ENCODE data around the gene GNAQ.

GNAQ gene

GRCh38 chr9:77810637-77811119 lies 220.9 kb downstream of the GNAQ start:
- TF ChIP-seq CTCF (IDR thresholded peaks at IDR 0.05; ENCODE audit: low read length, missing control alignments): no peak
- H3K4me3 ChIP-seq (replicated peaks; ENCODE audit: low read depth, low read length): no peak overlapping the region
- DNase-seq (ENCODE audit: low read depth): no peak

- DNase-seq (ENCODE audit: low read depth): no peak
- TF ChIP-seq CTCF (IDR thresholded peaks at IDR 0.05; ENCODE audit: low read length, missing control alignments): no peak
- no peak overlapping the region for H3K4me3 ChIP-seq (replicated peaks; ENCODE audit: low read depth, low read length)
Measured at GRCh38 chr9:77810047-77810446, 221.6 kb downstream of the GNAQ start.

- H3K4me3 ChIP-seq (replicated peaks; ENCODE audit: low read depth, low read length): no peak overlapping the region
- no peak for TF ChIP-seq CTCF (IDR thresholded peaks at IDR 0.05; ENCODE audit: low read length, missing control alignments)
- DNase-seq (ENCODE audit: low read depth): no peak
Measured at GRCh38 chr9:77809552-77809951, 222.1 kb downstream of the GNAQ start.

GRCh38 chr9:77808751-77809081 lies 222.9 kb downstream of the GNAQ start:
- no peak overlapping the region for H3K4me3 ChIP-seq (replicated peaks; ENCODE audit: low read depth, low read length)
- TF ChIP-seq CTCF (IDR thresholded peaks at IDR 0.05; ENCODE audit: low read length, missing control alignments): no peak
- DNase-seq (ENCODE audit: low read depth): no peak

- TF ChIP-seq CTCF (IDR thresholded peaks at IDR 0.05; ENCODE audit: low read length, missing control alignments): no peak
- DNase-seq (ENCODE audit: low read depth): no peak
- no peak overlapping the region for H3K4me3 ChIP-seq (replicated peaks; ENCODE audit: low read depth, low read length)
Measured at GRCh38 chr9:77807846-77808750, 223.5 kb downstream of the GNAQ start.

GRCh38 chr9:77807281-77807683 lies 224.3 kb downstream of the GNAQ start:
- peak; percentile 99 for DNase-seq (ENCODE audit: low read depth)
- no peak for TF ChIP-seq CTCF (IDR thresholded peaks at IDR 0.05; ENCODE audit: low read length, missing control alignments)

GRCh38 chr9:77806741-77807140 lies 224.9 kb downstream of the GNAQ start:
- DNase-seq (ENCODE audit: low read depth): no peak
- H3K4me3 ChIP-seq (replicated peaks; ENCODE audit: low read depth, low read length): no peak overlapping the region
- no peak for TF ChIP-seq CTCF (IDR thresholded peaks at IDR 0.05; ENCODE audit: low read length, missing control alignments)

More at GRCh38 chr9:77807281-77807683, 224.3 kb downstream of the GNAQ start:
- no peak overlapping the region for H3K4me3 ChIP-seq (replicated peaks; ENCODE audit: low read depth, low read length)
